ENCODE results near the gene KRT74.
A peak's percentile ranks its signal among the peaks of the same experiment; 100 is the strongest.
"Not testable (repeated sequence)": the region's sequence is repeated elsewhere in the genome, so short reads cannot be mapped to it uniquely, and the experiment has no call there.

The KRT74 gene

DNA sequence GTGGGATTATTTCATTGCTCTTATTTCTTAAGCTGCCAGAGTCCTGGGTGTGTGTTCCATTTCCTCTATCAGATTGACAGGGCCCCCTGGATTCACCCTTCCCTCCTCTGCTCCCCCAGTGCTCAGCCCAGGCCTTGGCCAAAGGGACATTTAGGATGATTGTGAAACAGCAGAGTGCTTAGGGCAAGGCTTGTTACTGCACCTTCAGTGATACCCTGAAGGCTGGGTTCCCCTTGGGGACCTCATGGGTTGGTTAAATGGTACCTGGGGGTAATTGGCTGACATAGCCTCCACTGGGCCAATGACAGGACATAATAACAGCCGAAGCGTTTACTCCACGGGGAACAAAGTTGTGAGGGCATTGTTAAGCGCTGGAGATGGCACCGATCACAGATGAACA, 28.9 kb upstream of the KRT74 start:
- DNase-seq (ENCODE audit: low read depth), result no peak

GRCh38 chr12:52601671-52602070, 28.0 kb upstream of the KRT74 start:
- DNase-seq (ENCODE audit: low read depth), result no peak

GRCh38 chr12:52600941-52601481, 27.4 kb upstream of the KRT74 start, which contains the start of gene KRT72:
KRT72 (minus strand) TSS chr12:52601463; CDS start chr12:52601452, 11 bp downstream.
- DNase-seq (ENCODE audit: low read depth), result no peak

- no peak for DNase-seq (ENCODE audit: low read depth)
These were observed 26.8 kb upstream of the KRT74 start for GRCh38 chr12:52600475-52600874.

GRCh38 chr12:52600071-52600470, 26.4 kb upstream of the KRT74 start:
- DNase-seq (ENCODE audit: low read depth), result no peak

- DNase-seq (ENCODE audit: low read depth), result no peak
These were observed 25.3 kb upstream of the KRT74 start for GRCh38 chr12:52598966-52599365.

DNA sequence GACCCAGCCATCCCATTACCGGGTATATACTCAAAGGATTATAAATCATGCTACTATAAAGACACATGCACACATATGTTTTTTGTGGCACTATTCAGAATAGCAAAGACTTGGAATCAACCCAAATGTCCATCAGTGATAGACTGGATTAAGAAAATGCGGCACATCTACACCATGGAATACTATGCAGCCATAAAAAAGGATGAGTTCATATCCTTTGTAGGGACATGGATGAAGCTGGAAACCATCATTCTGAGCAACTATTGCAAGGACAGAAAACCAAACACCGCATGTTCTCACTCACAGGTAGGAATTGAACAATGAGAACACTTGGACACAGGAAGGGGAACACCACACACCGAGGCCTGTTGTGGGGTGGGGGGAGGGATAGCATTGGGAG, 20.6 kb upstream of the KRT74 start:
- not testable (repeated sequence) for DNase-seq (ENCODE audit: low read depth)

- DNase-seq (ENCODE audit: low read depth), result no peak
These were observed 17.9 kb upstream of the KRT74 start for GRCh38 chr12:52591521-52591920.

- DNase-seq (ENCODE audit: low read depth), result no peak
These were observed 16.4 kb upstream of the KRT74 start for GRCh38 chr12:52590021-52590420.

GRCh38 chr12:52587563-52587962, 13.9 kb upstream of the KRT74 start:
- DNase-seq (ENCODE audit: low read depth), result no peak

DNA sequence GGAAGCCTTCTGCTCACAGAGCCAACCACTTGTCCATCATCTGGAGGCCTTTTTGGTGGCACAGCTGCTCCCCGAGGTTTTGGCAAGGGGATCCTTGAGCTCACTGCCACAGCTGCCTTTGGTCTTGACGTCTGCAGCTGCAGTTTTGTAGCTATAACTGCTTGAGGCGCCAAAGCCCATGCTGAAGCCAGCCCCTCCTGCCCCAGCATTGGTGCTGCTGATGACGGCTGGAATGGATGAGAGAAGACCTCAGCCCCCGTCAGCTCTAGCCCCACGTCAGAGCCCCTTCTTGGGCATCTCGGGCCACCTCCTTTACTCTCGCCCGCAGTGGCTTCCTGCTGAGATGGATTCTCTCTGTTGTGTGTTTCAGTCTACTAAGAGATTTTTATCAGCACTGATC, 12.3 kb upstream of the KRT74 start:
- DNase-seq (ENCODE audit: low read depth), result no peak

- no peak for DNase-seq (ENCODE audit: low read depth)
These were observed 11.4 kb upstream of the KRT74 start for GRCh38 chr12:52585066-52585465.

DNA sequence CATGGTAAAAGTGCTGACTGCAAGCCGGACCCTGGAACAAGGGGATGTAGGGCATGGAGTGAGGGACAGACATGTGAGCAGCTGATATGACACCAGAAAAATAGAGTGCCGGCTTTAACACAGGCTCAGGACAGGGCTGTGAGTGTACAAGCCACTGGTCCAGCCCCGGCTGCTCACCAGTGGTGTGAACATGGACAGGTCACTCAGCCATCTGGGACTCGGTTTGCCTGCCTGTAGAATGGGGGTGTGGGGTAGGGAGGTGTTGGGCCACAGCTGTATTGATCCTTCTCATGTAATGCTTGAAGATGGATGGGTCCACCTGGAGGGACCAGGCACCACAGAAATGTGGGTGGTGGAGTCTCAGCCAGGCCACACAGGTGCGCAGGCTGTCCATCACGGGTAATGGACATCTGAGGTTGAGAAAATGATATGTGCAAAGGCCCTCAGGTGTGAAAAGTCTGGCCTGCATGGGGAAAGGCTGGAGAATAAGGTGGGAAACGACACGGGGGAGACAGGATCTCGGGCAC, 10.6 kb upstream of the KRT74 start:
- DNase-seq (ENCODE audit: low read depth), result no peak

- DNase-seq (ENCODE audit: low read depth), result peak; percentile 25
These were observed 9.4 kb upstream of the KRT74 start for GRCh38 chr12:52582971-52583456.

GRCh38 chr12:52582486-52582885, 8.8 kb upstream of the KRT74 start:
- DNase-seq (ENCODE audit: low read depth), result no peak

DNA sequence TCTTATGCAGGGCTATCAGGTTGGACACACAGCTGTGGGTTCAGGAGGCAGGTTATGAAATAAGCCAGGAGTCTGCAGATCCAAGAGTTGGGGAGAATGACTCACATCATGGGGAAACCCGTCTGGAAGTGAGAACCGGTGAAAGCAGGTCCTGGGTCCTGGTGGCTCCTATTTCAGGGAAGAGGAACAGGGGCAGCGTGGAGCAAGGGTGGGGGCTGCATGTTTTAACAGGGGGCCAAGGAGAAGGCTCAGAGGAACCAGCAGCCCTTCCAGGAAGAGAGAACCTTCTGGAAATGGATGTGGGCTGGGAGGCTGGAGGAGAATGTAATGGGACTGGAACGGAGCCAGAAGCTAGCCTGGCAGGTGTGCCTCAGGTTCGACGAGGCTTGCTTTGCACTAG, 7.8 kb upstream of the KRT74 start:
- DNase-seq (ENCODE audit: low read depth), result no peak

- no peak for DNase-seq (ENCODE audit: low read depth)
These were observed 7.4 kb upstream of the KRT74 start for GRCh38 chr12:52581066-52581465.

DNA sequence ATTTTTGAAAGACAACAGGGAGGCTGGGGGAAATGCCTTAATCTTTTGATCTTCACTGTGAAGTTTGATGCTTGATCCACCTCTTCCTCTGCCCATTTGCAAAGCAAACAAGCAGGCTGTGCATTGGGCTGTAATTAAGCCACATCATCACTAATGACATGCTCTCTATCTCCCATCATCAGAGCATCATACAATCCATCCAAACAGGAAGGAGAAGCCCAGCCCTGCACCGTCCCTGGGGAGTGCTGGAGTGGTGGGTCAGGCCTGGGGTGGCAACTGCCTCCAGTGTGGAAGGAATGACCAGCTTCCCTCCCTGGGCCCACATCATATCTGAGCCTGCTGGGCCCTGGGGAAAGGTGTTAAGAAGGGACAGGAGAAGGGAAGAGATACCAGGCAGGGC, 6.9 kb upstream of the KRT74 start:
- DNase-seq (ENCODE audit: low read depth), result no peak

DNA sequence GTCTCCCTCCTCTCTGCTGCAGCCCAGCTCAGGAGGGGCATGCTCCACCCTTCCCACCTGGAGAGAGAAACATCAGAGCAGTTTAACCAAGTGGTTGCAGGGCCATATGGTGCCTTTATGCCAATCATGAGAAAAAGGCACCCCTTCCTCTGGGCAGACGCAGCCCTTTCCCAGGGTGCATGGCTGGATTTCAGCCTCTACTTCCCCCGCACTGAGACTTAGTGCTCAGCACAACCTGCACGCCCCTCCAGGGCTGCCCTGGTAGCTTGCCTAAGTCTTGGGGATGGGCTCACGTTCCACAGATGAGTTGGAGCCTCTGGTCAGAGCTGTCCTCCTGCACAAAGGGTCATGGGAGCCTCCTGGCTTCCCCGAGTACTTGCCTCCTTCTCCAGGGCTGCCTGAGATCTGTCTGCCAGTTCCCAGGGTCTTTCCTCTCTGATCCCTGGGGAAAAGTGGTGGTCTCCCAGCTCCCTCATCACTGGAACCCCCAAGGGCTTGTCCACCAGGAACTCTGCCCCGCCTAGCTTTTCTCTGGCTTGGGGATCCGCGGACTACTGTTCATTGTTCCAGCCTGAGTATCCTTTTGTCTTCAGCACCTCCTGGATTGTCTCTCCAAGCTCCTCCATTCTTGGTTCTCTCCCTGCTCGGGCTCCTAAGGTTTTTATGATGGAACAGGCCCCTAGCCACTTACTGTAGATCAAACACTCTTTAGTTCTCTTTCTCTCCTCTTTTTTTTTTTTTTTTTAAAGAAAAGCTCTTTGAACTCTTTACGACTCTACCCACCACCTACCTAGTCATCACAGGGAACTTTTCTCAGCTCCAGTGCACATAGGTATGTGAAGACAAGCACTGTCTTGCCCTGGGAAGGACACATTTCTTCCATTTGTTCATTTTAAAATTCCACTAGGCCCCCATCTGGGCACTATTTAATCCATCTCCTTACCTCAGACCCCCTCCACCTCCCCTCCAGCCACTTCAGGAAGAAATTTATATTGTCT, 6.1 kb upstream of the KRT74 start:
- DNase-seq (ENCODE audit: low read depth), result no peak

GRCh38 chr12:52578469-52578868, 4.8 kb upstream of the KRT74 start:
- DNase-seq (ENCODE audit: low read depth), result no peak

GRCh38 chr12:52577316-52577715, 3.7 kb upstream of the KRT74 start:
- no peak for DNase-seq (ENCODE audit: low read depth)

DNA sequence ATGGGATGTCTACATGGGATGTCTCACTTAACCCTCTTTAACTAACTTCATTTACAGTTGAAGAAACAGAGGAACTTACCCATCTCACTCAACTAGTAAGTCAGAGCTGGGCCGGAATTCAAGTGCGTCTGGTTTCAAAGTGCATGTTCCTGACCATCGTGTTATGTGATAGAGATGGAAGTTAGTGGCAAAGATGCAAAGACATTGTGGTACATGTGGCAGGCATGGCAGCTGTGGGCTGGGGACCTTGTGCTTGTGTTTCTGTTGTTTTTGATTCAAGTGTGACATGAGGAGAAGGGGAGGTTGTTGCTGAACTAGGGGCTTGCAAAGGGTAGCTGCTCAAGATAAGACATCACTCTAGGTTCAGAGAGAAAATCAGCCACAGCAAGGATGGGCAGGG, 2.3 kb upstream of the KRT74 start:
- no peak for DNase-seq (ENCODE audit: low read depth)

DNA sequence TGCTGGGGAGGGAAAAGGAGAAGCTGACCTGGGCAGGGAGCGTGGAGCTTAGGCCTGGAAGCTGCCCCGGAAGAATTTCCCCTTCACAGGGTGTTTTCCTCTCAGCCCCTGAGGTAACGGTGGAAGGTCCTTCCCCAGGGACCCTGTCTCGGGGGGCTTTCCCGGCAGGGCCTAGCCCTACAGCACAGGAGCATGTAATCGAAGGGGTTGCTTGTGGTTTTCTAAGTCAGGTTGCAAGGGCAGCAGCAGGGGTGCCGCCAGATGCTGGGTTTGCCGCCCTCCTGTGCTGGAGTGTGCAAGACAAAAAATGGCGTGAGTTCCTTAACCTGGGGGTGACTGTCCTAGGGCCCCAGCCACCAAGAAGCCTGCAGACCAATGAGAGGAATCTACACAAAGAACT, 1.6 kb upstream of the KRT74 start:
- DNase-seq (ENCODE audit: low read depth), result no peak
